Mesothelial cell of epicardium (in vitro differentiated cells): ENCODE data around the gene ATP5F1B. TPM values are rescaled to one million over a fixed set of nuclear protein-coding genes. Genes with fewer than 3 reads are reported as not detected.

ENCODE experiments used
- DNase-seq, 2 experiments: peaks; one replicate each; pipeline ENCODE4 v3.0.0; 2021; ENCODE audit warnings: low spot score in 2 of 2; ENCODE audit not compliant: unreplicated experiment in 2 of 2
- H3K27ac Mint-ChIP-seq: 2 replicates; pipeline ENCODE4 v1.8.0; 2021; ENCODE audit warnings: mixed read lengths
- H3K27me3 Mint-ChIP-seq: 2 replicates; pipeline ENCODE4 v1.8.0; 2021; ENCODE audit warnings: low read depth, mixed read lengths
- H3K36me3 Mint-ChIP-seq: 2 replicates; pipeline ENCODE4 v1.8.0; 2021; ENCODE audit warnings: mixed read lengths
- H3K4me1 Mint-ChIP-seq: 2 replicates; pipeline ENCODE4 v1.8.0; 2021; ENCODE audit warnings: mixed read lengths
- H3K4me3 Mint-ChIP-seq: 2 replicates; pipeline ENCODE4 v1.8.0; 2021; ENCODE audit warnings: mild to moderate bottlenecking, moderate library complexity, mixed read lengths
- H3K9me3 Mint-ChIP-seq: 2 replicates; pipeline ENCODE4 v1.8.0; 2021; ENCODE audit warnings: mixed read lengths
- total RNA-seq: library from RNA; stranded (reverse); gene quantifications from 3 replicates; pipeline ENCODE4 v1.2.1, GENCODE V29; 2021
- TF ChIP-seq, protein P1 (sequence below): fragments of 200-600 bp; sonication (generic); IDR thresholded peaks from one replicate; pipeline ENCODE4 v1.5.0; 2021; ENCODE audit warnings: antibody characterized with exemption; ENCODE audit not compliant: unreplicated experiment

ATP5F1B gene
- total RNA-seq, 1 donor from 2014 or later, result 361 TPM

DNA sequence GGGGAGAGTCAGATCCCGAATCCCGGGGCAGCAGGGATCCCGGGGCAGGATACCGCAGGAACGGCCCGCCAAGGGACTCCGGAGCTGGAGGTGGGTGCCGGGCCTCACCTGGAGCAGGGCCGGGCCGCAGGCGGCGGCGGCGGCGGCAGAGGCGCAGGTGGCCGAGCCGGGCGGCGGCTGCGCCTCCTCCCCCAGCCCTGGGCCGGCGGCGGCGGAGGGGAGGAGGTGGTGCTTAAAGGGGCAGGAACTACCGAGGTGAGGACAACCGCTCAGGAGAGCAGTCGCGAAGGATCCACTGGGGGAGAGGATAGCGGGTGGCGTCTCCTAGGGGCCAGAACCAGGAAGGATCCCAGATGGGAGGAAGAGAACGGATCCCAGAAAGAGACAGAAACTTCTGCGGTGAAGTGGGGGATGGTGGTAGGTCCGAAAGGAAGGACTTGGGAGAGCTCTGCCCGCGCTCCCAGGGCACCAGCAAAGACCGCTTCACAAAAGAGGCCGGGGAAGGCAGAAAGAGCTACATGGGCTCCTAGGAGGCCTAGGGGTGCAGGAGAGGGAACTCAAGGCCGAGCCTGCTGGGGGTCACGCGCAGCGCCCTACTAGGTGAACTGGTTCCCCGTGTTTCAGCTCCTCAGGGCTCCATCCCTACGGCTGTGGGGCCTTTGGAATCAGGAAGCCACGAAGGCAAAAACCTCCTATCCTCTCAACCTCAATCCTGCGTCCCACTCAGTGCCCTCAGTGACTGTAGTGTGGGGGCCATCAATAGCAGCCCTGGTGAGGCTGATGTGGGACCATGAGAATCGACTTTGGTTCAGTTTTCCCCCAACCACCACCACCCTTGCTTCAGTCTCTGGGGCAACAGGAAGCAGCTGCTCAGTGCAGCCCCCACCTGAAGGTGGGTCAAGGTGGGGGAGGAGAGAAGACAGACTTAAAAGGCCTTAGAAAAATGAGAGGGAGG is 10.7 kb downstream of the ATP5F1B start:
- Mint-ChIP-seq H3K27me3 (no peaks in the 10 kb centered on the region), H3K27ac (peak overlapping the region; percentile 98), H3K4me3 (peak overlapping the region; percentile 88), H3K4me1 (peaks cover 62% of the 10 kb centered on the region), H3K36me3 (peaks cover 13% of the 10 kb centered on the region), H3K9me3 (no peaks in the 10 kb centered on the region)
- DNase-seq, result peak; percentile 45 to 69
- TF ChIP-seq, protein P1, sequence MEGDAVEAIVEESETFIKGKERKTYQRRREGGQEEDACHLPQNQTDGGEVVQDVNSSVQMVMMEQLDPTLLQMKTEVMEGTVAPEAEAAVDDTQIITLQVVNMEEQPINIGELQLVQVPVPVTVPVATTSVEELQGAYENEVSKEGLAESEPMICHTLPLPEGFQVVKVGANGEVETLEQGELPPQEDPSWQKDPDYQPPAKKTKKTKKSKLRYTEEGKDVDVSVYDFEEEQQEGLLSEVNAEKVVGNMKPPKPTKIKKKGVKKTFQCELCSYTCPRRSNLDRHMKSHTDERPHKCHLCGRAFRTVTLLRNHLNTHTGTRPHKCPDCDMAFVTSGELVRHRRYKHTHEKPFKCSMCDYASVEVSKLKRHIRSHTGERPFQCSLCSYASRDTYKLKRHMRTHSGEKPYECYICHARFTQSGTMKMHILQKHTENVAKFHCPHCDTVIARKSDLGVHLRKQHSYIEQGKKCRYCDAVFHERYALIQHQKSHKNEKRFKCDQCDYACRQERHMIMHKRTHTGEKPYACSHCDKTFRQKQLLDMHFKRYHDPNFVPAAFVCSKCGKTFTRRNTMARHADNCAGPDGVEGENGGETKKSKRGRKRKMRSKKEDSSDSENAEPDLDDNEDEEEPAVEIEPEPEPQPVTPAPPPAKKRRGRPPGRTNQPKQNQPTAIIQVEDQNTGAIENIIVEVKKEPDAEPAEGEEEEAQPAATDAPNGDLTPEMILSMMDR, result no peak

- Mint-ChIP-seq H3K27ac (peak overlapping the region; percentile 96), H3K4me3 (peak overlapping the region; percentile 88), H3K27me3 (no peaks in the 10 kb centered on the region), H3K9me3 (no peaks in the 10 kb centered on the region), H3K4me1 (peaks cover 64% of the 10 kb centered on the region), H3K36me3 (peaks cover 9% of the 10 kb centered on the region)
- TF ChIP-seq, protein P1, result no peak
- peak; percentile 35 to 70 for DNase-seq
Observed at GRCh38 chr12:56634242-56634836, 11.4 kb downstream of the ATP5F1B start.

DNA sequence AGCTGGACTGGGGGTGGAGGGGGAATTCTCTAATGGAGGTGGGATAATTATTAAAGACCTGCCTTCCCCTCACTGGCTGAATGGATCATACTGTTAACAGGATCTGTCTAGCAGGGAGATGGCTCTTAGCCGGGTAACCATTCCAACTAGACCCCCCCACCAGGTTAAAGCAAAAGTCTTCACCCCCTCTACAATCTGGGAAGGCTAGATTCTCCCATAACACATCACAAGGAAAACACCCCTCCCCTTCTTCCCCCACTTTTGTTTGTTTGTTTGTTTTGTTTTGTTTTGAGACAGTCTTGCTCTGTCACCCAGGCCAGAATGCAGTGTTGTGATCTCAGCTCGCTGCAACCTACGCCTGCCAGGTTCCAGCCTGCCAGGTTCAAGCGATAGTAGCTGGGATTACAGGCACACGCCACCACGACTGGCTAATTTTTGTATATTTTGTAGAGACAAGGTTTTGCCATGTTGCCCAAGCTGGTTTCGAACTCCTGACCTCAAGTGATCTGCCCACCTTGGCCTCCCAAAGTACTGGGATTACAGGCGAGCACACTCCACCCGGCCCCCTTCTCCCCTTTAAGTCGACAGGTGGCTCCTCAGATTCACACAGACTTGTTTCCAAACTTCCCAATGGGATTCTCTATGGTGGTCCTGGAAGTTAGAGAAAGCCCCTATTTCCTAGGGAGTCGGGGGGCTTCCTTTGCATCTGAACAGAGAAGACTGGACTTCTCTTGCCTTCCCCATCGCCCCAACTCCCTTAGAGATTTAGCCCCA is 12.1 kb downstream of the ATP5F1B start:
- peak overlapping the region; percentile 96 for H3K27ac Mint-ChIP-seq
- H3K36me3 Mint-ChIP-seq, result peaks cover 9% of the 10 kb centered on the region
- DNase-seq, result no peak
- TF ChIP-seq, protein P1, result no peak
- H3K27me3 Mint-ChIP-seq, result no peaks in the 10 kb centered on the region
- H3K4me3 Mint-ChIP-seq, result peak overlapping the region; percentile 88
- no peaks in the 10 kb centered on the region for H3K9me3 Mint-ChIP-seq
- peaks cover 70% of the 10 kb centered on the region for H3K4me1 Mint-ChIP-seq

DNA sequence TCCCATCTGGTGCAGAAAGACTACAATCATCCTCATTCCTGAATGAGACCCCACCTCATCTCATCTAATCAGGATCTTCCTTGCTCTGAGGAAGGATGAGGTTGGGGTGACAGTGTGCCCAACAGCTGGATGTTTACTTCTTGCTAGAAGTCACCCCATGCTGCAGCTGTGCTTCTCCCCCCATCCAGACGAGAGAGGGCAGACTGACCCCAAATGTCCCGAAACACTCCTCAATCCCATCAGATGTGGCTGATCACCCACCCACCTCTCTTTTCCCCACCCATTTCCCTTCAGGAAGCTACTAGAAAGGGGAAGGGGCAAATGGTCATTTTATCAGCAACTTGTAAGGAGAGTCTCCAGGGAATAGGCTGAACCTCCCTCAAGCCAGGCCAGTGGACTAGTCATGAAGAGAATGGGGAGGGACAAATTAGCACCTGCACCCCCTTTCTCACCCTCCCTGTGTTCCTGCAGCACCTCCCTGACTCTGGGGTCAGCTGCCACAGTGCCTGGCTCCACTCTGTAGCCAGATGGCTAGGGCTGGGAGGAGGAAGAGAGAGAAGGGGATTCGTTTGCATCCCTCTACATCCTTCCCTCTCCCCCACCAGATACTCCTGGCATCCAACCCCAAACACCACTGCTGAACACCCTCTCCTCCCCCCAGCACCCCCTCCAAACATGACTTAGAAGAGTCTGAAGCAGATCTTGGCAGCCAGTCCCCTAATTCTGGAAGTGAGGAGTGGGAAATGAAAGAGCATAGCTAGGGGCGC is 12.9 kb downstream of the ATP5F1B start:
- no peak for DNase-seq
- Mint-ChIP-seq H3K36me3 (peaks cover 3% of the 10 kb centered on the region), H3K27me3 (no peaks in the 10 kb centered on the region), H3K4me3 (peak overlapping the region; percentile 88), H3K4me1 (peaks cover 76% of the 10 kb centered on the region), H3K9me3 (no peaks in the 10 kb centered on the region), H3K27ac (peak overlapping the region; percentile 78)
- TF ChIP-seq, protein P1, result no peak
